Fibroblast of lung (primary cell): ENCODE results near the gene NSMF. TPM values are rescaled to one million over a fixed set of nuclear protein-coding genes. Genes with fewer than 3 reads are reported as not detected.

Experiments
- DNase-seq, 2 donors: peaks; one replicate each; pipeline versions ENCODE4 v3.0.0 to v3.0.0-alpha.2; 2010; ENCODE audit warnings: low read depth in 2 of 2
- H2AFZ ChIP-seq: 2 replicates; pipeline ENCODE4 v1.5.1; 2012; ENCODE audit warnings: low read length, control low read depth, inconsistent platforms
- H3K27ac ChIP-seq: 2 replicates; pipeline ENCODE4 v1.5.1; 2011; ENCODE audit warnings: low read length, control low read depth; ENCODE audit not compliant: insufficient read depth
- H3K27me3 ChIP-seq: 2 replicates; pipeline ENCODE4 v1.5.1; 2011; ENCODE audit warnings: mild to moderate bottlenecking, low read length; ENCODE audit not compliant: control insufficient read depth, insufficient read depth
- H3K36me3 ChIP-seq: 2 replicates; pipeline ENCODE4 v1.5.1; 2011; ENCODE audit warnings: low read length; ENCODE audit not compliant: control insufficient read depth, insufficient read depth
- H3K4me1 ChIP-seq: 2 replicates; pipeline ENCODE4 v1.5.1; 2011; ENCODE audit warnings: low read length; ENCODE audit not compliant: control insufficient read depth, insufficient read depth; ENCODE audit errors: extremely low read depth
- H3K4me2 ChIP-seq: 2 replicates; pipeline ENCODE4 v1.5.1; 2011; ENCODE audit warnings: low read length, control low read depth; ENCODE audit not compliant: insufficient read depth; ENCODE audit errors: extremely low read depth
- H3K4me3 ChIP-seq, 4 experiments: fragments of 200-600 bp in 1 of 4; sonication (generic) in 1 of 4; replicated peaks in 1 of 4; 2 replicates each; pipeline ENCODE4 v1.5.1; 2011 to 2016; ENCODE audit warnings: low read length in 4 of 4, low read depth in 3 of 4, mild to moderate bottlenecking in 3 of 4, control low read depth in 2 of 4, inconsistent platforms in 1 of 4, mixed read lengths in 1 of 4; ENCODE audit not compliant: insufficient read depth in 1 of 4; ENCODE audit errors: control extremely low read depth in 1 of 4
- H3K79me2 ChIP-seq: 2 replicates; pipeline ENCODE4 v1.5.1; 2012; ENCODE audit warnings: mild to moderate bottlenecking, low read length, inconsistent platforms; ENCODE audit not compliant: control insufficient read depth, insufficient read depth
- H3K9ac ChIP-seq: 2 replicates; pipeline ENCODE4 v1.5.1; 2011; ENCODE audit warnings: mild to moderate bottlenecking, low read length, control low read depth; ENCODE audit not compliant: insufficient read depth
- H3K9me3 ChIP-seq: 2 replicates; pipeline ENCODE4 v1.5.1; 2012; ENCODE audit warnings: low read depth, low read length; ENCODE audit not compliant: control insufficient read depth, insufficient read depth
- H4K20me1 ChIP-seq: 2 replicates; pipeline ENCODE4 v1.5.1; 2011; ENCODE audit warnings: low read length; ENCODE audit not compliant: control insufficient read depth, insufficient read depth; ENCODE audit errors: extremely low read depth
- CTCF ChIP-seq, 2 donors: IDR thresholded peaks in 1 of 2; conservative IDR thresholded peaks in 1 of 2; 1 replicate in 1 of 2; 2 replicates in 1 of 2; pipeline ENCODE4 v1.5.1; 2011 to 2012; ENCODE audit warnings: low read length in 2 of 2, control low read depth in 1 of 2, inconsistent platforms in 1 of 2, low read depth in 1 of 2, mild to moderate bottlenecking in 1 of 2
- EZH2 ChIP-seq: IDR thresholded peaks from 2 replicates; pipeline ENCODE4 v1.5.1; 2012; ENCODE audit warnings: low read length, control low read depth, mild to moderate bottlenecking; ENCODE audit errors: missing control alignments
- polyA plus RNA-seq, 2 donors: library from polyadenylated mRNA; depleted of rRNA in 1 of 2; stranded (reverse) in 1 of 2; unstranded in 1 of 2; fragments of >200 nt; gene quantifications; 2 replicates each; pipeline ENCODE4 v1.2.1, GENCODE V29; 2011 to 2012; ENCODE audit warnings: missing spikeins in 1 of 2
- total RNA-seq: library from RNA; depleted of rRNA; stranded (reverse); fragments of >200 nt; gene quantifications from 2 replicates; pipeline ENCODE4 v1.2.1, GENCODE V29; 2014

Gene NSMF
- total and polyA plus RNA-seq, 2 donors (not counting 1 experiment from before 2014, with no cell fraction given) = 13.4 to 15.0 TPM

- DNase-seq = no peak
- no peaks in the 10 kb centered on the region for H3K36me3 ChIP-seq
- no peak overlapping the region for H3K4me2 ChIP-seq
- no peak overlapping the region for H3K27ac ChIP-seq
- H3K4me1 ChIP-seq = peaks cover 2% of the 10 kb centered on the region
- H2AFZ ChIP-seq = no peak overlapping the region
- H3K9me3 ChIP-seq = no peaks in the 10 kb centered on the region
- H4K20me1 ChIP-seq = no peaks in the 10 kb centered on the region
- H3K9ac ChIP-seq = no peak overlapping the region
- no peaks in the 10 kb centered on the region for H3K27me3 ChIP-seq
- TF ChIP-seq CTCF (conservative IDR thresholded peaks at IDR 0.05 in 1 of 2, IDR thresholded peaks at IDR 0.05 in 1 of 2; ENCODE audit: low read depth in 1 of 2, low read length in 2 of 2) = no peak
- no peak for TF ChIP-seq EZH2
- no peaks in the 10 kb centered on the region for H3K79me2 ChIP-seq
- H3K4me3 ChIP-seq = no peak overlapping the region
Observed at GRCh38 chr9:137404961-137405567, 54.1 kb downstream of the NSMF start.

- Histone ChIP-seq H3K9me3 (no peaks in the 10 kb centered on the region), H2AFZ (no peak overlapping the region), H3K4me3 (no peak overlapping the region), H3K79me2 (no peaks in the 10 kb centered on the region), H3K27ac (no peak overlapping the region), H3K36me3 (no peaks in the 10 kb centered on the region), H3K9ac (no peak overlapping the region), H3K27me3 (no peaks in the 10 kb centered on the region), H4K20me1 (no peaks in the 10 kb centered on the region), H3K4me2 (no peak overlapping the region), H3K4me1 (peaks cover 2% of the 10 kb centered on the region)
- TF ChIP-seq CTCF (conservative IDR thresholded peaks at IDR 0.05 in 1 of 2, IDR thresholded peaks at IDR 0.05 in 1 of 2; ENCODE audit: low read depth in 1 of 2, low read length in 2 of 2) (no peak), EZH2 (no peak)
- no peak for DNase-seq
Observed at GRCh38 chr9:137403269-137403668, 55.9 kb downstream of the NSMF start.

GRCh38 chr9:137402746-137403145 lies 56.4 kb downstream of the NSMF start:
- Histone ChIP-seq H3K4me2 (no peak overlapping the region), H3K9me3 (no peaks in the 10 kb centered on the region), H3K4me3 (no peak overlapping the region), H3K27ac (no peak overlapping the region), H3K36me3 (no peaks in the 10 kb centered on the region), H3K27me3 (no peaks in the 10 kb centered on the region), H3K9ac (no peak overlapping the region), H3K79me2 (no peaks in the 10 kb centered on the region), H4K20me1 (no peaks in the 10 kb centered on the region), H2AFZ (no peak overlapping the region), H3K4me1 (peaks cover under 1% of the 10 kb centered on the region)
- DNase-seq = no peak
- TF ChIP-seq CTCF (conservative IDR thresholded peaks at IDR 0.05 in 1 of 2, IDR thresholded peaks at IDR 0.05 in 1 of 2; ENCODE audit: low read depth in 1 of 2, low read length in 2 of 2) = no peak
- no peak for TF ChIP-seq EZH2
